A549 (cell line): ENCODE data around the gene HLF. TPM values are rescaled to one million over a fixed set of nuclear protein-coding genes. Genes with fewer than 3 reads are reported as not detected.

Experiments
- ATAC-seq, 2 experiments: fragments of 200-7000 bp in 1 of 2; fragments of >200 bp in 1 of 2; cut with Nextera tagmentation in 1 of 2; cut with Tn5 transposase in 1 of 2; 3 replicates each; pipeline versions ENCODE4 v1.8.0 to v1.9.1; 2018 to 2020; ENCODE audit warnings: mild to moderate bottlenecking in 1 of 2, moderate library complexity in 1 of 2
- CTCF ChIA-PET: fragments of 300-600 bp; sonication (Branson Sonifier 250); formaldehyde crosslinking; extraction: SDS; loops from one replicate; lab custom pipeline; 2021; ENCODE audit warnings: antibody characterized with exemption, inconsistent platforms; lab: Yijun Ruan, JAX
- POLR2A ChIA-PET: fragments of 350-600 bp; formaldehyde crosslinking; extraction: SDS; loops from one replicate; lab custom pipeline; 2021; ENCODE audit warnings: antibody characterized with exemption, inconsistent platforms; lab: Yijun Ruan, JAX
- DNase-seq, 2 experiments: peaks; one replicate each; pipeline versions ENCODE4 v3.0.0 to v3.0.0-alpha.2; 2011 to 2016; ENCODE audit warnings: low read depth in 1 of 2, low spot score in 1 of 2
- FAIRE-seq: peaks from 2 replicates; lab custom pipeline; 2011; peaks lifted over from hg19 to GRCh38; lab: Jason Lieb, UNC
- H3K27ac ChIP-seq, 2 experiments: fragments of >200 bp; sonication (Bioruptor Twin); formaldehyde crosslinking; 3 replicates each; pipeline ENCODE4 v1.5.1; 2016 to 2017
- H3K4me1 ChIP-seq: fragments of >200 bp; sonication (Bioruptor Twin); formaldehyde crosslinking; 3 replicates; pipeline ENCODE4 v1.6.1; 2016
- H3K4me2 ChIP-seq: fragments of >200 bp; sonication (Bioruptor Twin); formaldehyde crosslinking; 3 replicates; pipeline ENCODE4 v1.6.1; 2016
- H3K4me3 ChIP-seq: fragments of >200 bp; sonication (Bioruptor Twin); formaldehyde crosslinking; 3 replicates; pipeline ENCODE4 v1.5.1; 2016
- H3K9me3 ChIP-seq: fragments of >200 bp; sonication (Bioruptor Twin); formaldehyde crosslinking; 3 replicates; pipeline ENCODE4 v1.6.1; 2016
- CBX2 ChIP-seq: fragments of 200-600 bp; sonication (generic); IDR thresholded peaks from 2 replicates; pipeline ENCODE4 v1.6.1; 2016; ENCODE audit warnings: low read depth, mild to moderate bottlenecking, borderline replicate concordance
- CBX8 ChIP-seq: fragments of 200-600 bp; sonication (generic); IDR thresholded peaks from 2 replicates; pipeline ENCODE4 v1.6.1; 2016
- CHD2 ChIP-seq: fragments of 150-350 bp; IDR thresholded peaks from 2 replicates; pipeline ENCODE4 v1.6.1; 2014; ENCODE audit warnings: low read length; ENCODE audit not compliant: partially characterized antibody
- EP300 ChIP-seq, 2 experiments: fragments of >200 bp; sonication (Bioruptor Twin); formaldehyde crosslinking; IDR thresholded peaks; 2 replicates in 1 of 2; 3 replicates in 1 of 2; pipeline ENCODE4 v1.6.1; 2016 to 2017
- ESRRA ChIP-seq: fragments of 150-350 bp; IDR thresholded peaks from 2 replicates; pipeline ENCODE4 v1.6.1; 2014; ENCODE audit warnings: mild to moderate bottlenecking, low read length, borderline replicate concordance
- FOSB ChIP-seq: fragments of 250-450 bp; sonication (Bioruptor Pico); IDR thresholded peaks from 2 replicates; pipeline ENCODE4 v1.5.0; 2020; ENCODE audit warnings: mild to moderate bottlenecking, moderate library complexity
- FOSL2 ChIP-seq, 2 experiments: fragments of 450-650 bp in 1 of 2; fragments of >200 bp in 1 of 2; sonication (Bioruptor Twin) in 1 of 2; formaldehyde crosslinking; IDR thresholded peaks; 2 replicates each; pipeline versions ENCODE4 v1.5.0 to v1.6.1; 2016 to 2020; ENCODE audit warnings: mild to moderate bottlenecking in 1 of 2, moderate library complexity in 1 of 2
- HEYL ChIP-seq: fragments of 250-450 bp; sonication (Bioruptor Pico); IDR thresholded peaks from 2 replicates; pipeline ENCODE4 v1.8.0; 2021; ENCODE audit warnings: mild to moderate bottlenecking, moderate library complexity
- HOXA7 ChIP-seq: fragments of 250-450 bp; sonication (Bioruptor Pico); IDR thresholded peaks from 2 replicates; pipeline ENCODE4 v1.5.0; 2020; ENCODE audit warnings: mild to moderate bottlenecking, moderate library complexity
- HOXB13 ChIP-seq: fragments of 250-450 bp; sonication (Bioruptor Pico); IDR thresholded peaks from 2 replicates; pipeline ENCODE4 v1.5.0; 2020; ENCODE audit warnings: low read depth, mild to moderate bottlenecking, moderate library complexity
- HOXB5 ChIP-seq: fragments of 250-450 bp; sonication (Bioruptor Pico); IDR thresholded peaks from 2 replicates; pipeline ENCODE4 v1.5.0; 2020; ENCODE audit warnings: mild to moderate bottlenecking, moderate library complexity
- JUNB ChIP-seq: fragments of >200 bp; sonication (Bioruptor Twin); formaldehyde crosslinking; IDR thresholded peaks from 2 replicates; pipeline ENCODE4 v1.6.1; 2016
- KDM5A ChIP-seq: fragments of 200-600 bp; sonication (generic); IDR thresholded peaks from 2 replicates; pipeline ENCODE4 v1.6.1; 2016; ENCODE audit warnings: antibody characterized with exemption, mild to moderate bottlenecking
- MYC ChIP-seq: IDR thresholded peaks from 2 replicates; pipeline ENCODE4 v1.6.1; 2012; ENCODE audit warnings: mild to moderate bottlenecking, inconsistent platforms, low read length, improper control_type of control experiment, borderline replicate concordance
- NFE2L2 ChIP-seq: fragments of 150-350 bp; conservative IDR thresholded peaks from 2 replicates; pipeline ENCODE4 v1.6.1; 2014; ENCODE audit warnings: low read length
- NPAS2 ChIP-seq: fragments of 250-450 bp; sonication (Bioruptor Pico); IDR thresholded peaks from 2 replicates; pipeline ENCODE4 v1.8.0; 2022; ENCODE audit warnings: mild to moderate bottlenecking, moderate library complexity, borderline replicate concordance
- NR3C1 ChIP-seq: fragments of >200 bp; sonication (Bioruptor Twin); formaldehyde crosslinking; IDR thresholded peaks from 3 replicates; pipeline ENCODE4 v1.6.1; 2017
- PHF8 ChIP-seq: fragments of 200-600 bp; sonication (generic); IDR thresholded peaks from 2 replicates; pipeline ENCODE4 v1.6.1; 2016; ENCODE audit warnings: low read depth, mild to moderate bottlenecking, antibody characterized with exemption, moderate library complexity, borderline replicate concordance
- POLR2A ChIP-seq: IDR thresholded peaks from 2 replicates; pipeline ENCODE4 v1.6.1; 2012; ENCODE audit warnings: mild to moderate bottlenecking, low read length
- RAD21 ChIP-seq, 2 experiments: fragments of >200 bp in 1 of 2; sonication (Bioruptor Twin) in 1 of 2; formaldehyde crosslinking in 1 of 2; IDR thresholded peaks in 1 of 2; conservative IDR thresholded peaks in 1 of 2; 2 replicates in 1 of 2; 3 replicates in 1 of 2; pipeline ENCODE4 v1.6.1; 2012 to 2018; ENCODE audit warnings: inconsistent platforms in 1 of 2
- RNF2 ChIP-seq: fragments of 200-600 bp; sonication (generic); IDR thresholded peaks from 2 replicates; pipeline ENCODE4 v1.6.1; 2016; ENCODE audit warnings: low read depth, mild to moderate bottlenecking, antibody characterized with exemption, moderate library complexity, borderline replicate concordance
- SMC3 ChIP-seq: fragments of >200 bp; sonication (Bioruptor Twin); formaldehyde crosslinking; IDR thresholded peaks from 3 replicates; pipeline ENCODE4 v1.6.1; 2018; ENCODE audit warnings: inconsistent platforms
- SREBF2 ChIP-seq: fragments of 450-650 bp; IDR thresholded peaks from 2 replicates; pipeline ENCODE4 v1.6.1; 2014; ENCODE audit warnings: mild to moderate bottlenecking, moderate library complexity
- TP53 ChIP-seq: fragments of 250-450 bp; sonication (Bioruptor Pico); IDR thresholded peaks from 2 replicates; pipeline ENCODE4 v1.5.0; 2021; ENCODE audit warnings: mild to moderate bottlenecking, moderate library complexity
- ZC3H11A ChIP-seq: fragments of 450-650 bp; IDR thresholded peaks from 2 replicates; pipeline ENCODE4 v1.6.1; 2014; ENCODE audit warnings: antibody characterized with exemption, mild to moderate bottlenecking
- ZNF302 ChIP-seq: fragments of 250-450 bp; sonication (Bioruptor Pico); IDR thresholded peaks from 2 replicates; pipeline ENCODE4 v1.9.0; 2021; ENCODE audit warnings: inconsistent platforms, mild to moderate bottlenecking, moderate library complexity
- WGBS: methylation state at CpG from one replicate; pipeline ENCODE4 v1.1.6; 2017; ENCODE audit errors: missing lambda C conversion rate; 5-methylcytosine and 5-hydroxymethylcytosine counted together
- polyA plus RNA-seq, 4 experiments: library from polyadenylated mRNA; depleted of rRNA in 3 of 4; stranded (reverse); fragments of >200 nt; fragmentation: RNase III in 1 of 4; extraction: RNeasy Plus Mini Kit Qiagen cat#74134 plus additional on column Dnase treatment in 1 of 4; gene quantifications; 2 replicates in 3 of 4; 3 replicates in 1 of 4; pipeline ENCODE4 v1.2.3, GENCODE V29; 2011 to 2017
- TF ChIP-seq, protein P1 (sequence below): fragments of >200 bp; sonication (Bioruptor Twin); formaldehyde crosslinking; IDR thresholded peaks from 3 replicates; pipeline ENCODE4 v1.6.1; 2016
- TF ChIP-seq, protein P2 (sequence below): fragments of 250-450 bp; sonication (Bioruptor Pico); IDR thresholded peaks from 2 replicates; pipeline ENCODE4 v1.5.0; 2020; ENCODE audit warnings: low read depth, mild to moderate bottlenecking, moderate library complexity
- TF ChIP-seq, protein P3 (sequence below): IDR thresholded peaks from 2 replicates; pipeline ENCODE4 v1.6.1; 2012
- TF ChIP-seq, protein P4 (sequence below): fragments of >200 bp; sonication (Bioruptor Twin); formaldehyde crosslinking; IDR thresholded peaks from 2 replicates; pipeline ENCODE4 v1.6.1; 2016
- TF ChIP-seq, protein P5 (sequence below): fragments of 150-350 bp; IDR thresholded peaks from 2 replicates; pipeline ENCODE4 v1.6.1; 2014; ENCODE audit warnings: low read depth, mild to moderate bottlenecking, low read length
- TF ChIP-seq, protein P6 (sequence below): fragments of 450-650 bp; IDR thresholded peaks from 2 replicates; pipeline ENCODE4 v1.6.1; 2014; ENCODE audit warnings: antibody characterized with exemption
- TF ChIP-seq, protein P7 (sequence below): IDR thresholded peaks from 2 replicates; pipeline ENCODE4 v1.6.1; 2012

Gene HLF
- polyA plus RNA-seq, 2 of the 4 experiments (the other 2 are of a cell fraction) = 0.35 to 1.0 TPM

DNA sequence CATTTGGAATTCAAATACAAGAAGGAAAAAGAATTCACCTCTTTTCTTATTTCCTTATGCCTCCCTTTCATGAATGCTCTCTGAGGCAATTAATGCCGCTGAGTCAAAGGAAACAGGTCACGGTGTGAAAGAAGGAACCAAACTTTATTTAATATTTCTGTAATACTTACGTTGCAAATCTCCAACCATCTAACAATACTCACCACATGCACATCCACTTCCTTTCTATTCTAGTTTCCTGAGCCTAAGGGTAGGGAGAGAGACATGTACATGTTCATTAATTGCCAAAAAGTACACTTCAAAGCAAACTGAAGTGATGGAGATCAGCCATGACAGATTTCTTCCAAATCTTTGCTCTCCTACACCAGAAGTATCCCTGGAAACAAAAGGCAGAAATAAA, 47.9 kb upstream of the HLF start:
- TF ChIP-seq, protein P1, sequence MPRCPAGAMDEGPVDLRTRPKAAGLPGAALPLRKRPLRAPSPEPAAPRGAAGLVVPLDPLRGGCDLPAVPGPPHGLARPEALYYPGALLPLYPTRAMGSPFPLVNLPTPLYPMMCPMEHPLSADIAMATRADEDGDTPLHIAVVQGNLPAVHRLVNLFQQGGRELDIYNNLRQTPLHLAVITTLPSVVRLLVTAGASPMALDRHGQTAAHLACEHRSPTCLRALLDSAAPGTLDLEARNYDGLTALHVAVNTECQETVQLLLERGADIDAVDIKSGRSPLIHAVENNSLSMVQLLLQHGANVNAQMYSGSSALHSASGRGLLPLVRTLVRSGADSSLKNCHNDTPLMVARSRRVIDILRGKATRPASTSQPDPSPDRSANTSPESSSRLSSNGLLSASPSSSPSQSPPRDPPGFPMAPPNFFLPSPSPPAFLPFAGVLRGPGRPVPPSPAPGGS = no peak
- TF ChIP-seq JUNB = no peak
- no peak for TF ChIP-seq CBX8
- TF ChIP-seq CBX2 = no peak
- TF ChIP-seq HOXB13 (CRISPR knock-in tag) = no peak
- TF ChIP-seq MYC = no peak
- TF ChIP-seq, protein P2, sequence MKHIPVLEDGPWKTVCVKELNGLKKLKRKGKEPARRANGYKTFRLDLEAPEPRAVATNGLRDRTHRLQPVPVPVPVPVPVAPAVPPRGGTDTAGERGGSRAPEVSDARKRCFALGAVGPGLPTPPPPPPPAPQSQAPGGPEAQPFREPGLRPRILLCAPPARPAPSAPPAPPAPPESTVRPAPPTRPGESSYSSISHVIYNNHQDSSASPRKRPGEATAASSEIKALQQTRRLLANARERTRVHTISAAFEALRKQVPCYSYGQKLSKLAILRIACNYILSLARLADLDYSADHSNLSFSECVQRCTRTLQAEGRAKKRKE (CRISPR knock-in tag) = no peak
- no peak for TF ChIP-seq HOXA7 (CRISPR knock-in tag)
- Histone ChIP-seq H3K27ac (no peak overlapping the region), H3K4me2 (no peak overlapping the region), H3K4me1 (no peaks in the 10 kb centered on the region), H3K4me3 (no peak overlapping the region), H3K9me3 (no peaks in the 10 kb centered on the region)
- ChIA-PET POLR2A (no interaction called here), CTCF (no interaction called here)
- WGBS = 74% methylated on average over 3 of the region's 3 CpGs
- FAIRE-seq (no peak), ATAC-seq (no peak), DNase-seq (no peak)

DNA sequence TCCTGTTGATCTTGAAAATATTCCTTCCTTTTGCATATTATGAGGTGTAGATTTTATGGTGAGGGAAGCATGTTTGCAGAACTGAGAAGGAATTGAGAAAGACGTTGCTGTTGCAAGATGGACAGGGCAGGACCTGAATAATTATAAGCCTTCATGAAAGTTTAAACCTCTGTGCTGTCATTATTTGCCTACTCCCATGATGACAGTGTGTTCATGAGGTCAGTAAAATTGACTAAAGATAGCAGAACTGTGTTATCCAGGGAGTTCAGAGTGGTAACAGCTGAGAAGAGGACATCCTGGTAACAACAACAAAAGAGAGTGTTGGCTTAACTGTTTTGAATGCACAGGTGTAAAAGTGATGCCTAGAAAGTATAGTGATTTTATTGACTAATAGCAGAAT, 45.3 kb upstream of the HLF start:
- Histone ChIP-seq H3K4me1 (no peaks in the 10 kb centered on the region), H3K4me2 (no peak overlapping the region)
- CTCF ChIA-PET = interaction anchor here (1.9 kb wide), 1 partner anchor 12 kb away, joined by 7 read pairs; no protein-coding TSS in a partner anchor

DNA sequence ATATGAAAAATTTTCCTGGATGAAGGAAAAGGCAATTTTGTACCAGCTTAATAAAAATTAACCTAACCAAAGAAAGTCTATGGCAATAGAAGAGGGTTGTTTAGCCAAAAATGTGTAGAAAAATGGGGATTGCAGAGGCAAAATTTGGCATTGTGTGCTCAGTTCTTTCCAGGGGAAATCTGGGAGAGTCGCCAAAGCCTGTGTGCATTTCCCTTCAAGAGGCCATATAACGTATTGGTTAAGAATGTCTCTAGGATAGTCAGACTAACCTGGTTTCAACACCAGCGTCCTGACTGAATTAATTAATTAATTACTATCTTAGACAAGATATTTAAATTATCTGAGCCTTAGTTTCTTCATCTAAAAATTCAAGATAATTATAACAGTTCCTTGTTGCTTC, 44.8 kb upstream of the HLF start:
- Histone ChIP-seq H3K4me2 (no peak overlapping the region), H3K4me3 (no peak overlapping the region), H3K9me3 (no peaks in the 10 kb centered on the region), H3K27ac (no peak overlapping the region), H3K4me1 (no peaks in the 10 kb centered on the region)
- no peak for TF ChIP-seq MYC
- no peak for TF ChIP-seq NR3C1
- TF ChIP-seq, protein P2 (CRISPR knock-in tag) = no peak
- TF ChIP-seq, protein P3, sequence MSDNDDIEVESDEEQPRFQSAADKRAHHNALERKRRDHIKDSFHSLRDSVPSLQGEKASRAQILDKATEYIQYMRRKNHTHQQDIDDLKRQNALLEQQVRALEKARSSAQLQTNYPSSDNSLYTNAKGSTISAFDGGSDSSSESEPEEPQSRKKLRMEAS = no peak
- TF ChIP-seq, protein P4, sequence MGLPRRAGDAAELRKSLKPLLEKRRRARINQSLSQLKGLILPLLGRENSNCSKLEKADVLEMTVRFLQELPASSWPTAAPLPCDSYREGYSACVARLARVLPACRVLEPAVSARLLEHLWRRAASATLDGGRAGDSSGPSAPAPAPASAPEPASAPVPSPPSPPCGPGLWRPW = no peak
- no peak for TF ChIP-seq PHF8
- TF ChIP-seq EP300 (IDR thresholded peaks at IDR 0.05) = no peak
- no peak for TF ChIP-seq HEYL (CRISPR knock-in tag)
- no peak for TF ChIP-seq TP53 (CRISPR knock-in tag)
- TF ChIP-seq RAD21 (conservative IDR thresholded peaks at IDR 0.05 in 1 of 2, IDR thresholded peaks at IDR 0.05 in 1 of 2) = no peak
- no peak for TF ChIP-seq CHD2
- no peak for TF ChIP-seq FOSB (CRISPR knock-in tag)
- TF ChIP-seq NPAS2 = no peak
- TF ChIP-seq HOXB13 (CRISPR knock-in tag) = no peak
- no peak for TF ChIP-seq POLR2A
- FAIRE-seq (no peak), DNase-seq (no peak), ATAC-seq (no peak)
- 20% methylated on average over 3 of the region's 3 CpGs for WGBS
- ChIA-PET CTCF (interaction anchor here (1.9 kb wide), 1 partner anchor 11 kb away, joined by 7 read pairs; no protein-coding TSS in a partner anchor), POLR2A (no interaction called here)

More for the DNA sequence above, 45.3 kb upstream of the HLF start:
- no peak for TF ChIP-seq SMC3
- TF ChIP-seq NFE2L2 = no peak
- TF ChIP-seq, protein P5, sequence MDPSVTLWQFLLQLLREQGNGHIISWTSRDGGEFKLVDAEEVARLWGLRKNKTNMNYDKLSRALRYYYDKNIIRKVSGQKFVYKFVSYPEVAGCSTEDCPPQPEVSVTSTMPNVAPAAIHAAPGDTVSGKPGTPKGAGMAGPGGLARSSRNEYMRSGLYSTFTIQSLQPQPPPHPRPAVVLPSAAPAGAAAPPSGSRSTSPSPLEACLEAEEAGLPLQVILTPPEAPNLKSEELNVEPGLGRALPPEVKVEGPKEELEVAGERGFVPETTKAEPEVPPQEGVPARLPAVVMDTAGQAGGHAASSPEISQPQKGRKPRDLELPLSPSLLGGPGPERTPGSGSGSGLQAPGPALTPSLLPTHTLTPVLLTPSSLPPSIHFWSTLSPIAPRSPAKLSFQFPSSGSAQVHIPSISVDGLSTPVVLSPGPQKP = no peak
- TF ChIP-seq KDM5A = no peak
- no peak for TF ChIP-seq RNF2
- no peak for TF ChIP-seq TP53 (CRISPR knock-in tag)
- no peak for TF ChIP-seq ZNF302 (CRISPR knock-in tag)
- TF ChIP-seq ESRRA = no peak
- no peak for TF ChIP-seq ZC3H11A
- TF ChIP-seq EP300 (IDR thresholded peaks at IDR 0.05) = no peak
- no peak for TF ChIP-seq FOSL2 (IDR thresholded peaks at IDR 0.05)
- TF ChIP-seq FOSL2 (CRISPR knock-in tag; IDR thresholded peaks at IDR 0.05) = no peak
- TF ChIP-seq, protein P6, sequence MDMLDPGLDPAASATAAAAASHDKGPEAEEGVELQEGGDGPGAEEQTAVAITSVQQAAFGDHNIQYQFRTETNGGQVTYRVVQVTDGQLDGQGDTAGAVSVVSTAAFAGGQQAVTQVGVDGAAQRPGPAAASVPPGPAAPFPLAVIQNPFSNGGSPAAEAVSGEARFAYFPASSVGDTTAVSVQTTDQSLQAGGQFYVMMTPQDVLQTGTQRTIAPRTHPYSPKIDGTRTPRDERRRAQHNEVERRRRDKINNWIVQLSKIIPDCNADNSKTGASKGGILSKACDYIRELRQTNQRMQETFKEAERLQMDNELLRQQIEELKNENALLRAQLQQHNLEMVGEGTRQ = no peak
- TF ChIP-seq, protein P7, sequence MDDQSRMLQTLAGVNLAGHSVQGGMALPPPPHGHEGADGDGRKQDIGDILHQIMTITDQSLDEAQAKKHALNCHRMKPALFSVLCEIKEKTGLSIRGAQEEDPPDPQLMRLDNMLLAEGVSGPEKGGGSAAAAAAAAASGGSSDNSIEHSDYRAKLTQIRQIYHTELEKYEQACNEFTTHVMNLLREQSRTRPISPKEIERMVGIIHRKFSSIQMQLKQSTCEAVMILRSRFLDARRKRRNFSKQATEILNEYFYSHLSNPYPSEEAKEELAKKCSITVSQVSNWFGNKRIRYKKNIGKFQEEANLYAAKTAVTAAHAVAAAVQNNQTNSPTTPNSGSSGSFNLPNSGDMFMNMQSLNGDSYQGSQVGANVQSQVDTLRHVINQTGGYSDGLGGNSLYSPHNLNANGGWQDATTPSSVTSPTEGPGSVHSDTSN = no peak
- no peak for TF ChIP-seq HOXB13 (CRISPR knock-in tag)
- no peak for TF ChIP-seq SREBF2
- TF ChIP-seq HOXB5 (CRISPR knock-in tag) = no peak
- no peak for TF ChIP-seq FOSB (CRISPR knock-in tag)
- POLR2A ChIA-PET = no interaction called here
- no peak for DNase-seq
- 3% methylated on average over 1 of the region's 1 CpG for WGBS
- no peak overlapping the region for H3K4me3 ChIP-seq
- H3K27ac ChIP-seq = no peak overlapping the region
- FAIRE-seq = no peak
- no peak for ATAC-seq
- no peaks in the 10 kb centered on the region for H3K9me3 ChIP-seq
